Measurements from ENCODE around the gene RILP.
A peak's percentile ranks its signal among the peaks of the same experiment; 100 is the strongest.

The RILP gene

DNA sequence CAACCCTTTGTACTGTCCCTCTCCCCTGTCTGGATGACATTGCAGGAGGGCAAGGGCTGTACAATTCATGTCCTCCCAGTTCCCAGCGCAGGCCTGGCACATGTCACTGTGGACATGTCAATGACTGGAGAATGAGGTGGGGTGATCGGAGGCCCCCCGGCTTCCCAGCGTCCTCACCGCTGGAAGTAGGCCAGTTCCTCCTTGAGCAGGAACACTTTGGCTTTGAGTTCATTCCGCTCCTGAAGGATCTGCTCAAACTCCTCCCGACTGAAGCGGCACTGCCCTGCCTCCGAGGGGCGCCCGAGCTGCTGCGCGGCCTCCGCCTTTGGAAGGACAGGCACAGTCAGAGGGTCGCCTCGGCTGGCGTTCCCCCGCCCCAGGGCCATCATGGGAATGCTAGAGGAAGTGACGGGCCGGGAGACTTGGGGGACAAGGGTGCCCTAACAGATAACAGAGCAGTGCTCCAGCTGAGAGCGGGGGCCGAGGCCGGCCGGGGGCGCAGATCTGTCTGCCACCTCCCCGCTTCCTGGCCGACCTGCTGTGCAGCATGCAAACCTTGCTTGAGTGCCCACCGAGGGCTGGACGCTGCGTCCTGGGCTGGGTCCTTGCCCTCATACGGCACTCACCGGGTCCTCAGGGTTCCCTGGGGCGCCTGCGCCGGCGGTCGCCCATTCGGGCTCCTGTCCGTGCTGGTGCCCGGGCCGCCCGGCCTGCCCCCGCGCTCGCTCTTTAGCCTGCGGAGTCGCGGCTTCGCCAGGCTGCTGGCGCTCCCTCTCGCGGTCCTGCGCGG is 1.3 kb downstream of the RILP start:
- DNase-seq (ENCODE audit: low read depth): no peak

DNA sequence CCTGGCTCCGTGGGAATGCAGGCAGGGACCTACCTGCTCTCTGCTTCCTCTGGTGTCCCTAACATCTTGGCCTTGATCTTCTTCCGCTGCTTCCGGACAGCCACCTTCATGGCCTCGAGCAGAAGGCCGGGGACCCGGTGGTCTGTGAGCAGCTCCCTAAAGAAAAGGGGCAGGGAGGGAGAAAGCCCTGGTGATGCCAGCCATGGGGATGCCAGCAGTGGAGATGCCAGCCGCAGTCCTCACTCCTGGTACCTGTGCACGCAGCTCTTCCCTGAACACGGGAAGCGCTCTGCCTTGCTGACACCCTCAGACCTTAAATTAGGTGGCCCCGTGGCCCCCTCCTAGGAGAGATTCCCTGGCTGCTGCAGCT is 1.9 kb downstream of the RILP start:
- no peak for DNase-seq (ENCODE audit: low read depth)

DNA sequence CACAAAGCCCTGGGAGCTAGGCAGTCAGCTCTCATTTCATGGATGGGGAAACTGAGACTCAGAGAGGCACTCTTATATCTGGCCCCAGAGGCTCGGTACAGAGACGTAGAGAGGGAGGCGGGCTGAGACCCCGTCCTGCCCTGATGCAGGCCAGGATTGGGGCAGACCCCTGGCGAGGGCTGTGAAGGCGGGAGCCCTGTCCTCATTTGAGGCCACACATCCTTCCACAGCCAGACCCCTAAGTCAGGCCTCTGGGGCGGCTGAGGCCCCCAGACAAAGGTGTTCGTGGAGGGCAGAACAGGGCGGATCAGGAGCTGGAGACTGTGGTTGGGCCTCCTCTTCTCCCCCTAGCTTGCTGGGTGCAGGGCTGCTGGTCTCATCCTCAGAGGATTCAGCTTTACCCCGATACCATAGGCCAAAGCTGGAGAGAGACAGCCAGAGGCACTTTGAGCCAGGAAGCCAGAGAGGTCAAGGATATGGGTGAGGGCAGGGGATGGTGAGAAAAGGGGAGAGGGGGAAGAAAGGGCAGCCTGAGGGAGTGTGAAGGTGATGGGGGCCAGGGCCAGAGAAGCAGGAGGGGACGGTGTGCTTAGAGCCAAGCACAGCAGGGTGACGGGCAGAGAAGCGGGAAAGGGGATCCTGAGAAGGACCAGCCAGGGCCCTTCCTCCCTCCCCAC is 3.3 kb downstream of the RILP start:
- DNase-seq (ENCODE audit: low read depth): no peak

DNA sequence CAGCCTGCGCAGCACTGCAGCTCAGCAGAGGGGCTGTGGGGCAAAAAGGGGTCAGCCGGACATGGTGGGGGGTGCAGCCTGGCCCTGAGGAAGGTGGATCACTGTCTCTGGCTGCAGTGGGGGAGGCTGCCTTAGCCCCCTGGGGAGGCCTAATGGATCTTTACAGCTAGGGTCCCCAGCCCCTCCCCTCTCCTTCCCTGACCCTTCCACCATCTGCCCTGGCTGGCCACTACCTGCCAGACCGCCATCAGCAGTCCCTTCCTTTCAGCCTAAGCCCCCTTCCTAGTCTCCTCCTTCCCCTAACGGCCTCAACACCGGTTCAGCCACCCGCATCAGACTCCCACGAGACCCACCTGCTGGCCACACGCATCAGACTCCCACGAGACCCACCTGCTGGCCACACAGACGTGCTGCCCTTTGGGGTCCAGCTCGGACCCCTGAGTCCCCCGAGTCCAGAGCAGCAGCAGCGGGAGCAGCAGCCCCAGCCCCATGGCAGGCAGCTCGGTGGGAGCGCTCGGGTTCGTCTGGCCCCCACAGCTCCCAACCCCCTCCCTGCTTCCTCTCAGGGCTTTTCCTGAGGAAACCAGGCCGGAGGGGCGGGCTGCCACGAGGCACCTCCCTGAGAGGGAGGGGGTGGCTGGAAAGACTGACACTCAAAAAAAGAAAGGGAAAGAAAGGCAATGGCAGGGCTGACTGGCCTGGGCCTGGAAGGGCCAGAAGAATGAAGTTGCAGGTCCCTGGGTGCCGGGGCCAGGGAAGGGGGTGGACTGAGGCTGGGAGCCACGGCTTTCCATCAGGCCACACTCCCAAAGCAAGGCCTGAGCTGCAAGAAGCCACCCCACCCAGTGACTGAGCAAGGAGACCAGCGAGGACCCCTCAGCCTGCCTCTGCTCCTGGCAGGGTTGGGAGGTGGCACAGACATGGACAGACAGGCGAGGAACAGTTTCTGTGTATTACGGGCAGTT is 4.2 kb downstream of the RILP start, which contains the start of gene SCARF1:
Gene SCARF1, minus strand, starts transcription at position 526 of the 965 bp plus-strand sequence. Its CDS starts 35 bp downstream, at position 491.
- DNase-seq (ENCODE audit: low read depth): no peak

DNA sequence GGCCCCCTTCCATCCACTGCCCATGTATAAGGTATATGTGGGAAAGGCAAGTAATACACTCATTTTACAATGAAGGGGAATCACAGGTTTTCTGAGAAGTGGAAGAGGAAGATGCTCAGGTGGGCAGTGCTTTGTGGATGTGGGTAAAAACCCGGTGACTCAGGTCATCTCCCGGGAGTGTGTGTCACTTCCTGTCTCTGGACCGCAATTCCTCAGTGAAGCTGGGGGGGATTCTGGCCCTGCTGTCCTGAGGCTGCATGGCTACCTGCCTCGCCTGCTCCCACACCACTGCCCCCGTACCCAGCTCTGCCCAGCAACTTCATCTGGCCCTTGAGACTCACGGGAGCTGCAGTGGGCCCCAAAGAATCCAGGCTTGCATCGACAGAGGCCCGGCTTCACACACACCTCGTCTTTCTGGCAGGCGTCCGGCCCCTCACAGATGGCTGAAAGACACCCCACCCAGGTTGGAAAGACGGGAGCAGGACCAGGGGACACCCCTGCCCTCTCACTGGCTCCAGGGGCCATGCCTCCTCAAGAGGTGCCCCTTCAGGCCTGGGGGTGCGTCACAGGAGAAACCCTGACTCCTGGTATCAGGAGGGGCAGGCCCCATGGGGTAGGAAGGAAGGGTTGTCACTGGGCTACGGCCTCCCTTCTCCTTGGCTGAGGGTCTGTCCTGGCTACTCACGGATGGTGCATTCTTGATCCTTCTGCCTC is 5.0 kb downstream of the RILP start:
- DNase-seq (ENCODE audit: low read depth): no peak

DNA sequence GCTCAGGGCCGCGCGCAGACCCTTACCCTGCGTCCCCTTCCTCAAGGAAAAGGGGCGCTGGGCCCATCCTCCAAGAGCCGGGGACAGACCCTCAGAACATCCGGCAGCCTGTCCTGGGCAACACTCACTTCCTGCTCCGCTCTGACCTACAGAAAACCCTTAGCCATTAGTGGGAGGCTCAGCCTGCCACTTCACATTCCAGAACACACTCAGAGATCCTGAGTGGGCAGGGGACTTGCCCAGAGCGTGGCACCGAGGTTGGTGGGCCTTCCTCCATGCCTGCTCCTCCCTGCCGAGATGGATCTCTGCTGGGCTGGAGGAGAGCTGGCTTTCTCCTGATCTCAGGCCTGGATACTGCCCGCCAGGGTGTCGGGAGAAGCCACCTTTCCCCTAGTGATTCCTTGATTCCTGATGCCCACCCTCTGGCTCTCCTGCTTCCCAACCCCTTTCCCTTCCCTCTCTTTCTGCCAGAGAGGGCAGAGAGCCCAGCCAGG is 5.6 kb downstream of the RILP start:
- no peak for DNase-seq (ENCODE audit: low read depth)

DNA sequence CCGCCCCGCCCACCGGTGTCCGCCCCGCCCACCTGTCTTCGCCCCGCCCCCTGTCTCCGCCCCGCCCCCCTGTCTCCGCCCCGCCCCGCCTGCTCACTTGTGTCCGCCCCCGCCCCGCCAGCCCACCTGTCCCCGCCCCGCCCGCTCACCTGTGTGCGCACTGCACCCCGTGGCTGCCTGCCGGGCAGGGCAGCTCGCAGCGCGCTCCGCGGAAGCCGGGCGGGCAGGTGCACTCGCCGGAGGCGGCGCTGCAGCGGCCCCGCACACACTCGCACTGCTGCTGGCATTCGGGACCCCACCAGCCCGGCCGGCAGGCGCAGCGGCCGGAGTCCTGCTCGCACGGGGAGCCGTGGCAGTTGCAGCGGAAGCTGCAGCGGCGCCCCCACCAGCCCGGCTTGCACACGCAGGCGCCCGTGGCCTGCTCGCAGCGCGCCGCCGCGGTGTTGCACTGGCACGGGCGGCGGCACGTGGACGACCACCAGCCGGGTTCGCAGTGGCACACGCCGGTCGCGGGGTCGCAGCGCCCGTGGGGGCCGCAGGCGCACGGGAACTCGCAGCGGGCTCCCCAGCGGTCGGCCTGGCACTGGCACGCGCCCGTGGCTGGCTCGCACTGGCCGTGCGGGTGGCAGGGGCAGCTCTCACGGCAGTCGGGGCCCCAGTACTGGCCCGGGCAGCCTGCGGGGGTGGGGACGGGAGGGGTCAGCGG is 6.2 kb downstream of the RILP start:
- DNase-seq (ENCODE audit: low read depth): peak; percentile 76

DNA sequence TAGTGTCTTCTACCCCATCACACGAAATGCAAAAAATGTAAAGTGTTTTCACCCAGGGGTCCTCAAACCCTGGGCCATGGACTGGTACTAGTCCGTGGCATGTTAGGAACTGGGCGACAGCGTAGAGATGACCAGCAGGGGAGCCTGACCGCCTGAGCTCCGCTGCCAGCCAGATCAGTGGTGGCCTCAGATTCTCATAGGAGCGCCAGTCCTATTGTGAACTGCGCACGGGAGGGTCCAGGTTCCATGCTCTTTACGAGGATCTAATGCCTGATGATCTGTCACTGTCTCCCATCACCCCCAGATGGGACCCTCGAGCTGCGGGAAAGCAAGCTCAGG is 8.6 kb downstream of the RILP start:
- no peak for DNase-seq (ENCODE audit: low read depth)

DNA sequence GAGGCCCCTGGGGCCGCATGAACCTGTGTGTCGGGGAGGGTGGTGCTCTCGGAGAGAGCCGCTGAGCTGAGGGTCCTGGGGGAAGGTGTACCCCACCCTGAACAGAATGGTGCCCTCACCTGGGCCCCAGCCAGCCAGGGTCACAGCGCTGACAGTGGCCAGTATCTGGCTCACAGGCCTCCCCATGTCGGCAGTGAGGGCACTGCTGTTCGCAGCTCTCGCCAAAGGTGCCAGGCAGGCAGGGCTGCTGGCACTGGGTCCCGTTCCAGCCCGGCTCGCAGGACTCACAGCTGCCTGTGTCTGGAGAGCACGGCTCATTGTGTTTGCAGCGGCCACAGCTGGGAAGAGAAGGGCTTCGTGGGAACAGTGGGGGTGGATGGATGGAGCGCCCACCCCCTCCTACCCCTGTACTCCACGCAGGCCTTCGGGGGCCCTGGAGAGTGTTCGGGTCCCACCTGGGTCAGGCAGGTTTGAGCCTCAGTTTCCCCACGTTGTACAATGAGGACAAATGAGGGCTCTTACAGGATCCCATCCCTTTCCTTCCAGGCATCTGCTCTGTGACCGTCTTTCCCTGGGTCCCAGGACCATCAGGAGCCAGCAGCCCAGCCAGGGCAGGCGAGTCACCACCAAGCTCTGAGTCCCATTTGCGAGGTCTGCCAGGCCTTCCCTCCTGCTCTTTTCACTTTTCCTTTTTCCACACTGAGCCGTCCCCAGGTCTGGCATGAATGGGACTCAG is 9.2 kb downstream of the RILP start:
- no peak for DNase-seq (ENCODE audit: low read depth)

DNA sequence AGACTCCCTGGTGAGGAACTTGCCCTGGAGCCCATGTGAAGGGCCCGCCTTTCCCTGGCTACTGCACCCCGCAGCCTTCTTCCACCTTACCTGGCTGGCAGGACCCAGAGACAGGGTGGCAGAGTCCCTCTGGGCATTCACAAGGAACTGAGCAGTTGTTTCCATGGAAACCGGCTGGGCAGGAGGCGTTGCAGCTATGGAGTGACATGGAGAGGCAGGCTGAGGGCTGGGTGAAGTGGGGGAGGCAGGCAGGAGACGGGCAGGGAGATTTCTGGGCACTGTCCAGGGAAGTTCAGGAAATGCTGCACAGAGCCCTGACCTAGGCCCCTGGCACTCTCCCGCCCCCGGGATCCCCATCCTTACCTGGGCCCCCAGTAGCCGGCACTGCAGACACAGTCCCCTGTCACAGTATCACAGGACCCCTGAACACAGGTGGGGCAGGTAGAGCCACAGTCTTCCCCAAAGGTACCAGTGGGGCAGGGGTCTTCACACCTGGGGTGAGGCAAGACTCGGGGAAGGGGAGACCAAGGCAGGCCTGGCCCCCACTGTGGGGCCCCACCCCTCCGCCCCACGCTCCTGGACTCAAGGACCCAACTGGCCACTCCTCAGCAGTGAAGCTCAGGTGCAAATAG is 10.0 kb downstream of the RILP start:
- DNase-seq (ENCODE audit: low read depth): no peak

DNA sequence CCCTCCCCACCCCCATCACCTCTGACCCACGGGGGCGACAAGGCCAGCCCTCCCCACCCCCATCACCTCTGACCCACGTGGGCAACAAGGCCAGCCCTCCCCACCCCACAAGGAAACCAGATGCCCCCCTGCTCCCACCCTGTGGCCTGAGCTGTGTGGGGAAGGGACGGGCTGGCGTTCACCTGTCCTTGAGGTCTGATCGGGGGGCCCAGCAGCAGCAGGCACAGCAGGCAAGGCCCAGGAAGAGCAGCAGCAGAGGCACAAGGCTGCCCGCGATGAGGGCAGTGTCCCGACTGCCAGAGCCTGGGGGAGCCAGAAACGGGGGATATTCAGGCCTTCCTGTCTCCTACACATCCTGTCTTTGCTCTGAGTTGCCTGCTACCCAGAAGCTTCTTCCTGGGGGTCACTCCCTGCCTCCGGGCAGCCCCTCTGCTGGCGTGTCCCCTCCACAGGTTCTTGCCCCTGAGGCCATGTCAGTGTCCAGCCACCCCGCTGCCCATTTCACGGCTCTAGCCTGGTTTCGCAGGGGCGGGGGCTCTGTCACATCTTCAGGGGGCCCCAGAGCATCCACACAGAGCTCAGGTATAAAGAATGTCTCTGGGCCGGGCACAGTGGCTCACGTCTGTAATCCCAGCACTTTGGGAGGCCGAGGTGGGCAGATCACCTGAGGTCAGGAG is 10.9 kb downstream of the RILP start:
- no peak for DNase-seq (ENCODE audit: low read depth)

DNA sequence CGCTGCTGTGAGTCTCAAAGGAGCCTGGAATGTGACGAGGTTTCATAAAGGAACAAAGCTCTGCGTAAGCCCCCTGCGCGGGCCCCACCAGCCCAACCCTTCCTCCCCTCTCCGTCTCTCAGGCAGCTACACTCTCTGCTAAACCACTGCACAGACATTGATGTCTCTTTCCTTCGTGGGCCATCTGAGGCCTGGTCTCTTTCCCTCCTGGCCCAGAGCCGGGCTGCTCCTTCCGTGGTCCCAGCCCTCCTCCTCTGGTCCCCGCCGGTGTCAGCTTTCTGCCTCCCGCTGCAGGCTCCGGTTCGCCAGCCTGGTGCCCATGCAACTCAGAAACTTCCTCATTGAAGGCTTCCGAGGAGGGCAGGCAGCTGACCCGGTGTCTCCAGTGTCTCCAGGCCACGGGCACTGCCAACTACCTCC is 11.5 kb downstream of the RILP start:
- no peak for DNase-seq (ENCODE audit: low read depth)

DNA sequence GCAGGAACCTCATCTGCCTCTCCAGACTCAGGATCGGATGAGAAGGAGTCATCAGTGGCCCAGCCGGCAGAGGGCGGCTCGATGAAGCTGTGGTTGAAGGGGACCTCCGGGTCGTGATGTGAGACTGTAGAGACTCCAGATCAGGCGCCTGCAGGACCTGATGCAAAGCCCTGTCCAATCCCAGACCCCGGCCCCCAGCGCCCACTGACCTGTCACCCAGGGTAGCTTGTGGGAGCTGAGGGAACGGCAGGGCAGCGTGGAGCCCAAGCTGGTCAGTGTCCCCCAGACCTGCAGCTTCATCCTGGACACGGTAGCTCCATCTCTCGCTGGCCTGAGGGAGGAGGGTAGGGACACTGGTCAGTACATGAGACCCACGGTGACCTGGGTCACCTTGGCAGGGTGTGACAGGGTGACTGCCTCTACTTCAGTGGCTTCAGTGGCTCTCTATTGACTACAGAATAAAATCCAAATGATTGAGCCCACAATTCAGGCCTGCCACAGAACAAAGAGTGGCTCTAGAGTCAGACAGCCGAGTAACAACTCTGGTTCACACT is 12.9 kb downstream of the RILP start:
- no peak for DNase-seq (ENCODE audit: low read depth)

DNA sequence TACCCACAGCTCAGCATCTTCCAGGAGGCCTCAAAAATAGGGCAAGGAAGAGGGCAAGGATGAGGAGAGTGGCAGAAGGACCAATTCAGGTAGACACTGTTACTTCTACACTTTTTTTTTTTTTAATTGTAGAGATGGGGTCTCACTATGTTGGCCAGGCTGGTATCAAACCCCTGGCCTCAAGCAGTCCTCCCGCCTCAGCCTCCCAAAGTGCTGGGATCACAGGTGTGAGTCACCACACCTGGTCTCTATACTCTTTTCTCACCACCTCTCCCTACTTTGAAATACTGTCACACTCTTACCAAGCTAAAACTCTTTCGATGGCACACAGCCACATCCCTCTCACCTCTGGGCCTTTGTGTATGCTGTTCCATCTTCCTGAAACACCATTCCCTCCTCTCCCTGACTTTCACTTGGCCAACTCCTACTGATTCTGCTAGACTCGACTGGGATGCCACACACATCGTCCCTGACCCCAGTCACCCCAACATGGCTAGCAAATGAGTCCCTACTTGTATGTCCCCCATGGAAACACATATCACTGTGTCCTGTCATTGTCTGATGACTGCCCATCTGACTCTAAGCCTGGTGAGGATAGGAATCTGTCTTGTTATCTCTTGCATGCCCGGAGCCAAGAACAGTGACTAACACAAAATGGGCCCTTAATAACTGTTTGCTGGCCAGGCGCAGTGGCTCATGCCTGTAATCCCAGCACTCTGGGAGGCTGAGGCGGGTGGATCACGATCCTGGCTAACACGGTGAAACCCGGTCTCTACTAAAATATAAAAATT is 13.8 kb downstream of the RILP start:
- no peak for DNase-seq (ENCODE audit: low read depth)

DNA sequence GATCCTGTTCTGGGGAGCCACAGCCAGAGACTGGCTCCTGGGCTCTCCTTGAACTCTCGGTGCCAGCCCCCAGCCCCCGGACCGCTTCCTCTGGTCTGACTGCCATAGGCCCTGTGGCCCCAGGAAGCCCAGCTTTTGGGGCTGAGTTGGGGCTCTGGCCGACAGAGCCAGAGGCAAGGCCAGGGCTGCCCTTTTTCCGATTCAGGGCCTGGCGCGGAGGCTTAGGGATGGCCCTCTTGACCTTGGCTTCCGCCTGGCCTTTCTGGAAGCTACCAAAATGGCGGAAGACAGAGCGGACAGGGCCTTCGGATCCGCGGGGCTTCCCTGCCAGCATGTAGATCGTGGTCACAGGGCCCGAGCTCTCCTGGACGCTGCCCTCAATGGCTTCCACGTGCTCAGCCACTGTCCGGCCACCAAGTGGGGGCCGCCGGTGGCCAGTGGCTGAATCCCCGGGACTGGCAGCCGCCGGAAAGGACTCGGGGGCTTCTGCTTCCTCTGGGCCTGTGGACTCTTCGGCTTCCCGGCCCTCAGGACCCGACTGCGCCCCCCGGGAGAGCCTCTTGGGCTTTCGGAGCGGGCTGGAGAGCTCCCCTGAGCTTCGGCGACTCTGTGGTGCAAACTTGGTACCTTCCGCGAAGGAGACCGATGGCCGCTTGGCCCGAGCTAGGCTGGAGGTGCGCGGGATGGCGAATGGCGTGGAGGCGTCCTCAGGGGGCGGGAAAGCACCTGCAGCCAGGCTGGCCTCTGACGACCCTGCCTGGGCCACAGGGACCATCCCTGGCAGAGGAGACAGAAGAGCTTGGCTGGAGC is 14.6 kb downstream of the RILP start:
- DNase-seq (ENCODE audit: low read depth): no peak

DNA sequence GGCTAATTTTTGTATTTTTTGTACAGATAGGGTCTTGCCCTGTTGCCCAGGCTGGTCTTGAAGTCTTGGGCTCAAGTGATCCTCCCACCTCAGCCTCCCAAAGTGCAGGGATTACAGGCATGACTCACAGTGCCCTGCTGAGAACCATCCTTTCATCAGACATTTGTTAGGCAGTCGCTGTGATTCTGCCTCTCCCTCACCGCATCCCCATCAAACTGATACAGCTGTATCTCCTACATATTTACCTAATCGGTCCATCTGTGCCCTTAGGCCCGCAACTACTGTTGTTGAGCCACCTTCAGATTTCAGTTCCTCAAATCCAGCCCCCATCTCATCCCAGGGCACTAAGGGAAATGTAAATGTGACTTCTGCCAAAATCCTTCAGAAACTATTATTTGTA is 19.0 kb downstream of the RILP start:
- DNase-seq (ENCODE audit: low read depth): no peak
